UCSD-AML1 (cell line): ENCODE results near the gene PLAU.
"Not testable (repeated sequence)": the region's sequence is repeated elsewhere in the genome, so short reads cannot be mapped to it uniquely, and the experiment has no call there.

Experiments used
- DNase-seq: peaks from one replicate; lab custom pipeline; 2025; ENCODE audit not compliant: unreplicated experiment; lab: John Stamatoyannopoulos, UW

Gene PLAU

DNA sequence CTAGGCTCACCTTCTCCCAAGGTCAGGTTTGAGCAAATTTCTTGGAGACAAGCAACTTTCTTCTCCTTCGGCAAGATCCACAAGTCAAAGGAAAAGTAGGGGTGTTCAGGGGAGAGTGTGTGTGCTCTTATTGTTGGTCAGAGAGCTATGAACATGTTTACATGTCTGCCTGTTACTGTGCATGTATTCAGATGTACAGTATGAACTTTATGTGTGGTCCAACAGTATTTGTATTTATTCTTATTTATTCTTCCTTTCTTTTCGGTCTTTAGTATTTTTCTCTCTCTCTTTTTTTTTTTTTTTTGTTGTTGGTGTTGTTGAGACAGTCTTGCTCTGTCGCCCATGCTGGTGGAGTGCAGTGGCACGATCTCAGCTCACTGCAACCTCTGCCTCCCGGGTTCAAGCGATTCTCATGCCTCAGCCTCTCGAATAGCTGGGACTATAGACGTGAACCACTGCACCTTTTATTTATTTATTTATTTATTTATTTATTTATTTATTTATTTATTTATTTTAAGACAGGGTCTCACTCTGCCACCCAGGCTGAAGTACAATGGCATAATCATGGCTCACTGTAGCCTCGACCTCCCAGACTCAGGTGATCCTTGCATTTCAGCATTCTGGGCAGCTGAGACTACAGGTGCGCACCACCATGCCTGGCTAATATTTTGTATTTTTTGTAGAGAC lies 38.2 kb downstream of the PLAU start:
- no peak for DNase-seq

GRCh38 chr10:73950155-73950948 lies 39.4 kb downstream of the PLAU start:
- no peak for DNase-seq

GRCh38 chr10:73953665-73954064 lies 42.7 kb downstream of the PLAU start:
- DNase-seq: peak; percentile 33

DNA sequence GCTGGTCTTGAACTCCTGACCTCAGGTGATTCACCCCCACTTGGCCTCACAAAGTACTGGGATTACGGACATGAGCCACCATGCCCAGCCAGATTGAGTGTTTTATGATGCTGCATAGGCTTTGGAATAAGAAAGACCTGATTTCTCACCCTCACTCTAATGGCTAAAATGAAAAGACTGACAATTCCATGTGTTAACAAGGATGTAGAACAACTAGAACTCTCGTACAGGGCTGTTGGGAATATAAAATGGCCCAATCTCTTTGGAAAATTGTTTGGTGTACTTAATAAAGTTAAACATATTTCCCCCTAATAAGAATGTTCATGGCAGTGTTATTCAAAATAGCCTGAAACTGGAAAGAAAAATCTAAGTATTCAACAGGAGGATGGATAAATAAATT lies 43.8 kb downstream of the PLAU start:
- no peak for DNase-seq

- DNase-seq: no peak
Measured at GRCh38 chr10:73955719-73956118, 44.8 kb downstream of the PLAU start.

DNA sequence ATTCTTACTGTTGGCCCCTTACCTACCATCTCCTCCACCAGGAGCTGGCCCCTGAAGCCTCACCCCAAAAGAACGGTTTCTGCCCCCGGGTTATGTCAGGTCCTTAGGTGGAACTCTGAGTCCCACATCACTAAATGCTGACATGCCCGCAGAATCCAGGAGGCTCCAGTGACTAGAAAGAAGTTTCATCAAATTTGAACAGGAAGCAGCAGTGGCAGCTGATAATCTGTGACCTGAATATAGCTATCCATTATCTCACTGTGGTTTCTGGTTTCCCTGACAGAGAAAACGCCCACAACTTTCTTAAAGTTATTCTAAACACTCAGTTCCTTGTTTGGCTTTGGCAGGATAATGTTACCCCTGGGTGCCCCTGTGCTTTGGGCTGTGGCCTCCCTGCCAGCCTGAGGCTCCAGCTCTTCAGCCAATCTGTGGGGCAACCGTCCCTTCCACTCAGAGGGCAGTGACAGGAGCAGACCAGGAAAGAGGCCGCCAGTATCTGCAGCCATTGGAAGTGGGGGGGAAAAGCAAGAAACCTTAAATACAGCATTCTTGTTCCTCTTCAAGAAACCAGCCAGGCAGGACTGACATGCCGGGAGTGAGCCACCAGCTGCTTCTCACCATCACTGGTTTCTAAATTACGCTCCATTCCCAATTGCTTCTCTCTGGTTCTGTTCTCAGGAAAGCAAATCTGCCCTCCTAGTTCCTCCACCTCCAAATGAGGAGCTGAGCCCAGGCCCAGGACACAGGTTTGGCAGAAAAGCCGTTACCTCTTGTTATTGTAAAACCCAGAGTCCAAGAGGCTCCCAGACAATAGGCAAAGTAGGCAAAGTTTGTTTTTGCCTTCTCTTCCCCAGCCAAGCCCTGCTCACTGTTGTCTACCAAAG lies 45.8 kb downstream of the PLAU start:
- DNase-seq: peak; percentile 78

- no peak for DNase-seq
Measured at GRCh38 chr10:73959484-73960243, 48.7 kb downstream of the PLAU start.

GRCh38 chr10:73962386-73962785 lies 51.5 kb downstream of the PLAU start:
- DNase-seq: no peak

- DNase-seq: not testable (repeated sequence)
Measured at GRCh38 chr10:73963533-73963932, 52.6 kb downstream of the PLAU start.

DNA sequence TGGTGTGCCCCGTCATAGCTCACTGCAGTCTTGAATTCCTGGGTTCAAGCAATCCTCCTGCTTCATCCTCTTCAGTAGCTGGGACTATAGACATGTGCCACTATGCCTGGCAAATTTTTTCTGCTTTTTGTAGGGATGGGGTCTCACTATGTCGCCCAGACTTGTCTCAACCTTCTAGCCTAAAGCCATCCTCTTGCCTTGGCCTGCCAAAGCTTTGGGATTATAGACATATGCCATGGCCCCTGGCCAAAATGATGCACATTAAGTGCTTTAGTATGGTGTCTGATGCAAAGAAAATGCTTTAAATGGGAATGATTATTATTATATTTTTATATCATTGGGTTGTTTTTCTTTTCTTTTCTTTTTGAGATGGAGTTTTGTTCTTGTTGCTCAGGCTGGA lies 53.8 kb downstream of the PLAU start:
- DNase-seq: no peak

DNA sequence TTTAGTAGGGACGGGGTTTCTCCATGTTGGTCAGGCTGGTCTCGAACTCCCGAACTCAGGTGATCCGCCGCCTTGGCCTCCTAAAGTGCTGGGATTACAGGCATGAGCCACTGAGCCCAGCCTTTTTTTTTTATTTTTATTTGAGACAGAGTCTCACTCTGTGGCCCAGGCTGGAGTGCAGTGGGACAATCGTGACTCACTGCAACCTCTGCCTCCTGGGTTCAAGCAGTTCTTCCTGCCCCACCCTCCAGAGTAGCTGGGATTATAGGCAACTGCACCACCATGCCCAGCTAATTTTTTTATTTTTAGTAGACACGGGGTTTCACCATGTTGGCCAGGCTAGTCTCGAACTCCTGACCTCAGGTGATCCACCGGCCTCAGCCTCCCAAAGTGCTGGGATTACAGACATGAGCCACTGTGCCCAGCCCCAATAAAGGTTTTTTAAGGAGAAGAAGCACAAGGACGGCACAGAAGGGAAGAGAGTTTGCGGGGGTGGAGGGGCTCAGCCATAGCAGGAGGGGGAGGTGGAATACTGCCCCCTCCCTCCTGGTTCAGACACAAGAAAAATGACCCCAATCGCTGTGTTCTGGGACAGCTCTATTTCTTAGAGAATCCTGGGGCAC lies 54.4 kb downstream of the PLAU start:
- DNase-seq: not testable (repeated sequence)

GRCh38 chr10:73965890-73966768 lies 55.2 kb downstream of the PLAU start:
- peak; percentile 59 for DNase-seq

- no peak for DNase-seq
Measured at GRCh38 chr10:73967022-73967429, 56.1 kb downstream of the PLAU start.
